Measurements from ENCODE around the gene AKR1C2.
"Not testable (repeated sequence)": the region's sequence is repeated elsewhere in the genome, so short reads cannot be mapped to it uniquely, and the experiment has no call there.

AKR1C2 gene

GRCh38 chr10:5003127-5004029 is at the start of gene AKR1C2:
AKR1C2 (minus strand) TSS chr10:5003857; CDS start chr10:5003835, 22 bp downstream.
- DNase-seq (ENCODE audit: low read depth in 2 of 2) = peak; percentile 18 to 48
- H3K4me3 ChIP-seq (replicated peaks in 1 of 2; ENCODE audit: low read depth in 2 of 2, low read length in 2 of 2) = peak within 1 kb of the TSS in 1 of 2 donors; percentile 30

DNA sequence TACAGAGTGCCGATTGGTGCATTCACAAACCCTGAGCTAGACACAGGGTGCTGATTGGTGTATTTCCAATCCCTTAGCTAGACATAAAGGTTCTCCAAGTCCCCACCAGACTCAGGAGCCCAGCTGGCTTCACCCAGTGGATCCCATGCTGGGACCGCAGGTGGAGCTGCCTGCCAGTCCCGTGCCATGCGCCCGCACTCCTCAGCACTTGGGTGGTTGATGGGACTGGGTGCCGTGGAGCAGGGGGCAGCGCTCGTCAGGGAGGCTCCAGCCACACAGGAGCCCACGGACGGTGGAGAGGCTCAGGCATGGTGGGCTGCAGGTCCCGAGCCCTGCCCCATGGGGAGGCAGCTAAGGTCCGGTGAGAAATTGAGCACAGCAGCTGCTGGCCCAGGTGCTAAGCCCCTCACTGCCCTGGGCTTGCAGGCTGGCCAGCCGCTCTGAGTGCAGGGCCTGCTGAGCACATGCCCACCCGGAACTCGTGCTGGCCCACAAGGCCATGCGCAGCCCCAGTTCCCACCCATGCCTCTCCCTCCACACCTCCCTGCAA is 49.4 kb upstream of the AKR1C2 start:
- not testable (repeated sequence) for DNase-seq (ENCODE audit: low read depth in 2 of 2); H3K4me3 ChIP-seq (replicated peaks in 1 of 2; ENCODE audit: low read depth in 2 of 2, low read length in 2 of 2)

GRCh38 chr10:5047912-5048628 is 44.4 kb upstream of the AKR1C2 start:
- peak in 1 of 2 donors; percentile 72 for DNase-seq (ENCODE audit: low read depth in 2 of 2)
- no peak overlapping the region for H3K4me3 ChIP-seq (replicated peaks in 1 of 2; ENCODE audit: low read depth in 2 of 2, low read length in 2 of 2)
- TF ChIP-seq, protein P1, sequence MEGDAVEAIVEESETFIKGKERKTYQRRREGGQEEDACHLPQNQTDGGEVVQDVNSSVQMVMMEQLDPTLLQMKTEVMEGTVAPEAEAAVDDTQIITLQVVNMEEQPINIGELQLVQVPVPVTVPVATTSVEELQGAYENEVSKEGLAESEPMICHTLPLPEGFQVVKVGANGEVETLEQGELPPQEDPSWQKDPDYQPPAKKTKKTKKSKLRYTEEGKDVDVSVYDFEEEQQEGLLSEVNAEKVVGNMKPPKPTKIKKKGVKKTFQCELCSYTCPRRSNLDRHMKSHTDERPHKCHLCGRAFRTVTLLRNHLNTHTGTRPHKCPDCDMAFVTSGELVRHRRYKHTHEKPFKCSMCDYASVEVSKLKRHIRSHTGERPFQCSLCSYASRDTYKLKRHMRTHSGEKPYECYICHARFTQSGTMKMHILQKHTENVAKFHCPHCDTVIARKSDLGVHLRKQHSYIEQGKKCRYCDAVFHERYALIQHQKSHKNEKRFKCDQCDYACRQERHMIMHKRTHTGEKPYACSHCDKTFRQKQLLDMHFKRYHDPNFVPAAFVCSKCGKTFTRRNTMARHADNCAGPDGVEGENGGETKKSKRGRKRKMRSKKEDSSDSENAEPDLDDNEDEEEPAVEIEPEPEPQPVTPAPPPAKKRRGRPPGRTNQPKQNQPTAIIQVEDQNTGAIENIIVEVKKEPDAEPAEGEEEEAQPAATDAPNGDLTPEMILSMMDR (IDR thresholded peaks at IDR 0.05; ENCODE audit: low read depth, low read length) = no peak

- not testable (repeated sequence) for DNase-seq (ENCODE audit: low read depth in 2 of 2); H3K4me3 ChIP-seq (replicated peaks in 1 of 2; ENCODE audit: low read depth in 2 of 2, low read length in 2 of 2)
Observed at GRCh38 chr10:5047055-5047454, 43.4 kb upstream of the AKR1C2 start.

DNA sequence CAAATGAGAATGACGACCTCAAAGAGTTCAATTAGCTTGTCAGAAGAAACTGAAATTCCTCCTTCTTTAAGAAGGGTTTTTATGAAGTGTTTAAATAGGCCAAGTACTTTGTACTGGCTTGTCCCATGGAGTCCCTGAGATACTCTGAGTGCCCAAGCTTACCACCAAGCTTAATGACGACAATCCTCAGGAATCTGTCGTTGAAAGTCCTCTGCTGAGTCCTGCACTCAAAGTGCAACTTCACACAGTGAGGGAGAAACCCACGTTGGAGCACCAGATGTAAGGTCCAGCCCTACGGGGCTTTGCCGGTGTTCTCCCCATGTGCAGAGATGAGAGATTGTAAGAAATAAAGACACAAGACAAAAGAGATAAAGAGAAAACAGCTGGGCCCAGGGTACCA is 42.8 kb upstream of the AKR1C2 start:
- H3K4me3 ChIP-seq (replicated peaks in 1 of 2; ENCODE audit: low read depth in 2 of 2, low read length in 2 of 2) = no peak overlapping the region
- TF ChIP-seq, protein P1 (IDR thresholded peaks at IDR 0.05; ENCODE audit: low read depth, low read length) = no peak
- no peak for DNase-seq (ENCODE audit: low read depth in 2 of 2)

GRCh38 chr10:5045095-5045494 is 41.4 kb upstream of the AKR1C2 start:
- no peak for DNase-seq (ENCODE audit: low read depth in 2 of 2)
- H3K4me3 ChIP-seq (replicated peaks in 1 of 2; ENCODE audit: low read depth in 2 of 2, low read length in 2 of 2) = no peak overlapping the region
- TF ChIP-seq, protein P1 (IDR thresholded peaks at IDR 0.05; ENCODE audit: low read depth, low read length) = no peak

- peak; percentile 50 to 71 for DNase-seq (ENCODE audit: low read depth in 2 of 2)
- TF ChIP-seq, protein P1 (IDR thresholded peaks at IDR 0.05; ENCODE audit: low read depth, low read length) = no peak
- no peak overlapping the region for H3K4me3 ChIP-seq (replicated peaks in 1 of 2; ENCODE audit: low read depth in 2 of 2, low read length in 2 of 2)
Observed at GRCh38 chr10:5043716-5044115, 40.1 kb upstream of the AKR1C2 start.

DNA sequence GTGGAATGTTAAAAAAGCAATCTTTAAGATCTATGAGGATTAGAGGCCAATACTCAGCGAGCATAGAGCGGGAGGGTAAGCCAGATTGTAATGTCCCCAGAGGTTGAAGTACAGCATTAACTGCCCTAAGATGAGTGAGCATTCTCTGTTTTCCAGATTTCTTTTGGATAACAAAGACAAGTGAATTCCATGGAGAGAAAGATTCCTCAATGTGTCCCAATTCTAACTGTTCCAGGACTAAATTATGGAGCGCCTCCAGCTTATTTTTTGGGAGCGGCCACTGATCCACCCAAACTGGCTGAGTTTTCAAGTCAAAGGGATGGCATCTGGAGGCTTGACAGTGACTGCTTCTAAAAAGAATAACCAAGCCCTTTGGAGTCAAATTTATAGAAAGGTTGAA is 39.3 kb upstream of the AKR1C2 start:
- no peak overlapping the region for H3K4me3 ChIP-seq (replicated peaks in 1 of 2; ENCODE audit: low read depth in 2 of 2, low read length in 2 of 2)
- DNase-seq (ENCODE audit: low read depth in 2 of 2) = no peak
- TF ChIP-seq, protein P1 (IDR thresholded peaks at IDR 0.05; ENCODE audit: low read depth, low read length) = no peak

Data from cardiac fibroblast (primary cell).